ENCODE data around the gene BST2. TPM values are rescaled to one million over a fixed set of nuclear protein-coding genes. Genes with fewer than 3 reads are reported as not detected.

The BST2 gene
- total and polyA plus RNA-seq, 2 of the 8 experiments (the other 6 are each of a cell fraction or from before 2014, with no cell fraction given), result 18.1 to 72.8 TPM

GRCh38 chr19:17420475-17420924 lies 15.1 kb upstream of the BST2 start (continued):
- TF ChIP-seq CTCF (IDR thresholded peaks at IDR 0.05; ENCODE audit: control extremely low read depth in 1 of 3, insufficient read depth in 1 of 3, low read depth in 1 of 3, low read length in 3 of 3) (peak; percentile 41 to 49 (median 42)), CBX5 (IDR thresholded peaks at IDR 0.05; ENCODE audit: low read depth, low read length) (no peak), FOSL1 (IDR thresholded peaks at IDR 0.05; ENCODE audit: insufficient read depth, low read depth, low read length) (no peak), POU5F1 (IDR thresholded peaks at IDR 0.05; ENCODE audit: low read depth, low read length) (no peak), TCF12 (IDR thresholded peaks at IDR 0.05; ENCODE audit: low read depth, low read length) (no peak)

Data from H1 (cell line).